ENCODE results near the gene PPP2R2C.
A peak's percentile ranks its signal among the peaks of the same experiment; 100 is the strongest.

Gene PPP2R2C

DNA sequence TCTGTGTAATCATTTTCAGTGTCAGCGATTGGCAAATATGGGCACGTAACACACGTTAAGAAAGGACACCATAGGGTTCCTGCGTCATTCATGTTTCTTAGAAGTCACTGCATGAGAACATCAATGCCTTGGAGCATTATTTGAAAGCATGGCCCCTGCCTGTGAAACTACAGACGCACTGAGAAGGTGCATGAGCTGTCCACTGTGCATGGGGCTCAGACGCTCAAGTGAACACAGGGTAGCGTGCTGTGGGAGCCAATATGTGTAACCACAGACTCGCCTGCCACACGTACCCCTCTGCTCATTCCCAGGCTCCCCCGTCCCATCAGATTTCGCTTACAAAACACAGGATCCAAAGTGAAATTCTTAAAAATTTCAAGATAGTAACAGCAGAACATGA lies 6.5 kb downstream of the PPP2R2C start:
- POLR2A ChIA-PET = no interaction called here
- no peak for TF ChIP-seq LEF1 (IDR thresholded peaks at IDR 0.05; ENCODE audit: borderline replicate concordance)
- TF ChIP-seq BHLHE40 (IDR thresholded peaks at IDR 0.05; ENCODE audit: borderline replicate concordance) = no peak
- no peak for TF ChIP-seq FOXK2 (IDR thresholded peaks at IDR 0.05)
- no peak for TF ChIP-seq ARNT (IDR thresholded peaks at IDR 0.05)
- no peak for TF ChIP-seq TARDBP (IDR thresholded peaks at IDR 0.05)
- TF ChIP-seq, protein P1, sequence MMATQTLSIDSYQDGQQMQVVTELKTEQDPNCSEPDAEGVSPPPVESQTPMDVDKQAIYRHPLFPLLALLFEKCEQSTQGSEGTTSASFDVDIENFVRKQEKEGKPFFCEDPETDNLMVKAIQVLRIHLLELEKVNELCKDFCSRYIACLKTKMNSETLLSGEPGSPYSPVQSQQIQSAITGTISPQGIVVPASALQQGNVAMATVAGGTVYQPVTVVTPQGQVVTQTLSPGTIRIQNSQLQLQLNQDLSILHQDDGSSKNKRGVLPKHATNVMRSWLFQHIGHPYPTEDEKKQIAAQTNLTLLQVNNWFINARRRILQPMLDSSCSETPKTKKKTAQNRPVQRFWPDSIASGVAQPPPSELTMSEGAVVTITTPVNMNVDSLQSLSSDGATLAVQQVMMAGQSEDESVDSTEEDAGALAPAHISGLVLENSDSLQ (IDR thresholded peaks at IDR 0.05) = no peak
- TF ChIP-seq HDGF (IDR thresholded peaks at IDR 0.05; ENCODE audit: borderline replicate concordance) = no peak
- TF ChIP-seq ELF4 (IDR thresholded peaks at IDR 0.05) = no peak
- no peak for TF ChIP-seq FOXA1 (IDR thresholded peaks at IDR 0.05)
- no peak for TF ChIP-seq L3MBTL2 (conservative IDR thresholded peaks at IDR 0.05)
- CTCF ChIA-PET = no interaction called here
- no peak for DNase-seq (ENCODE audit: extremely low spot score)

DNA sequence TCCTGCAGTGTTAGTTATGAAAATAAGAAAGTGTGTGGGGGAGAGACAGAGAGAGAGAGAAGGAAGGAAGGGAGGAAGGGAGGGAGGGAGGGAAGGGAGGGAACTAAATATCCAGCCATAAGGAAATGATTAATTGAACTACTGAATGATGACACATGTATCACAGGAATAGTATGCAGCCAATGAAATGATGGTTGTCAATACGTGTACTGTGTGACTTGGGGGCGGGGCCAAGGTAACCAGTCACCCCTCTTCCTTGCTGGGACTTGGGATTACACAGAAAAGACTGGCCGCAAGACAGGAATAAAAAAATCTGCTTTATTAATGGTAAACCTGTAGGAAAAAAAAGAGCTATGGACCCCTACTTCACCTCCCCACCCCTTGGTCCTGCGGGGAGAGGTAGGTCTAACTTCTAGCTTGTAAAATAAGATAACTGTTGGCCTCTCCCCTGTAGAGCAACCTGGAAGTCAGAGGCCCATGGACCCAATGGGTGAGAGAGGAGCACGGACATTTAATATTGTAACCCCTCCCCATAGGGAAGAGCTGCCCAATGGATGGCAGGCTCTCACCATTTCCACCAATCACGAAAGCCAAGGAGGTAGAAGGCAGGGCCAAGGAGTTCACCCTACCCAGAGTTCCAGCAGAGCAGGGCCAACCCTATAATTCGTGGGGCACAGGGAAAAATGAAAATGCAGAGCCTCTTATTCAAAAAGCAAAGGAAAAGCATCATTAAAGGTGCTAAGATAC lies 7.4 kb downstream of the PPP2R2C start:
- ChIA-PET CTCF (no interaction called here), POLR2A (no interaction called here)
- DNase-seq (ENCODE audit: extremely low spot score) = peak; percentile 50
- TF ChIP-seq BHLHE40 (IDR thresholded peaks at IDR 0.05; ENCODE audit: borderline replicate concordance) = no peak
- no peak for TF ChIP-seq FOXA1 (IDR thresholded peaks at IDR 0.05)
- no peak for TF ChIP-seq HDGF (IDR thresholded peaks at IDR 0.05; ENCODE audit: borderline replicate concordance)
- TF ChIP-seq LEF1 (IDR thresholded peaks at IDR 0.05; ENCODE audit: borderline replicate concordance) = no peak
- TF ChIP-seq NFRKB (IDR thresholded peaks at IDR 0.05) = no peak

DNA sequence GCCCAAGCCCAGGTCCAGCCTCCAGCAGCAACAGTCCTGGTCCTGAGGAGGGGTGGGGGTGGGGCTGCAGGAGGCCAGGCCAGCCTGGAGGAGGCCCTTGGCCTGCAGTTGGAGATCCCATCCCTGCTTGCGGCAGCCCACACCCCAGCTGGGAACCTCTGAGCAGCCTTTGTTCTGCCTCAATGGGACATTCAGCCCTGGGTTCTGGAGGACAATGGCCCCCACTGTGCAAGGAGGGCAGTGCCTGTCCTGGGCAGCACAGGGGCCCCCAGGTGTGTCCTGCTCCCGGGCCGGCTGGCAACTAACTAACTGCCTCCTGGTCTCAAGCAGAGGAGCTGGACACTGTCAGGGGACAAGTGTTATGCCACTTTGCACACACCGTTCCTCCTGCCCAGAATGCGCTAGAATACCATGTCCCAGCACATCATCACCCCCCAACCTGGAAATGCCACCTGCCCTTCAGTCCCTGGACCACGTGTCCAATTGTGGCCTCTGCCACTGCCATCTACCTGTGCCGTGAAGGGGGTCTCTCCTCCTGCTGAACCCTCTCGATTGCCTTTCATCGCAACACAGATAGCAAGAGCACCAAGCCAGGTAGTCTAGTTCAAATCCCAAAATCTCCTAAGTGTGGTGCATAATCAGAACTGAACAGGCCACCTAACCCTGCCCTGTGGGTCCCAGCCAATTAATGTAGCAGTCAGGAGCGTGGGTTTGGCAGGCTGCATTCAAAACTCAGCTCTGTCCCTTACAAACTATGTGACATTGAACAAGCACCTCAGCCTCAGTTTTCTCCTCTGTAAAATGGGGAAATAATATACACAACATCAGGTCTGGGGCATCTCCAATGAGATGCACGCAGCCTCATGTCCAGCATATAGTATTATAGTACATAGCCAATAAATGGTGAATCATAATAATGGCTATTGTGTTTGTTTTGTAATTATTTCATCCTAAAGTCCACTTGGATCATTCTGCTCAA lies 8.8 kb downstream of the PPP2R2C start:
- TF ChIP-seq ZNF384 (IDR thresholded peaks at IDR 0.05) (no peak), ARNT (IDR thresholded peaks at IDR 0.05) (no peak), BHLHE40 (IDR thresholded peaks at IDR 0.05; ENCODE audit: borderline replicate concordance) (no peak), FOXA1 (IDR thresholded peaks at IDR 0.05) (no peak), CTBP1 (IDR thresholded peaks at IDR 0.05; ENCODE audit: borderline replicate concordance) (no peak), TARDBP (IDR thresholded peaks at IDR 0.05) (no peak), LEF1 (IDR thresholded peaks at IDR 0.05; ENCODE audit: borderline replicate concordance) (no peak), SP1 (IDR thresholded peaks at IDR 0.05) (no peak), FOXM1 (IDR thresholded peaks at IDR 0.05; ENCODE audit: borderline replicate concordance) (no peak)
- no peak for DNase-seq (ENCODE audit: extremely low spot score)
- ChIA-PET CTCF (no interaction called here), POLR2A (interaction anchor here (1.1 kb wide), 1 partner anchor 177 kb away, joined by 4 read pairs; the partner anchor contains the start of gene MRFAP1)

DNA sequence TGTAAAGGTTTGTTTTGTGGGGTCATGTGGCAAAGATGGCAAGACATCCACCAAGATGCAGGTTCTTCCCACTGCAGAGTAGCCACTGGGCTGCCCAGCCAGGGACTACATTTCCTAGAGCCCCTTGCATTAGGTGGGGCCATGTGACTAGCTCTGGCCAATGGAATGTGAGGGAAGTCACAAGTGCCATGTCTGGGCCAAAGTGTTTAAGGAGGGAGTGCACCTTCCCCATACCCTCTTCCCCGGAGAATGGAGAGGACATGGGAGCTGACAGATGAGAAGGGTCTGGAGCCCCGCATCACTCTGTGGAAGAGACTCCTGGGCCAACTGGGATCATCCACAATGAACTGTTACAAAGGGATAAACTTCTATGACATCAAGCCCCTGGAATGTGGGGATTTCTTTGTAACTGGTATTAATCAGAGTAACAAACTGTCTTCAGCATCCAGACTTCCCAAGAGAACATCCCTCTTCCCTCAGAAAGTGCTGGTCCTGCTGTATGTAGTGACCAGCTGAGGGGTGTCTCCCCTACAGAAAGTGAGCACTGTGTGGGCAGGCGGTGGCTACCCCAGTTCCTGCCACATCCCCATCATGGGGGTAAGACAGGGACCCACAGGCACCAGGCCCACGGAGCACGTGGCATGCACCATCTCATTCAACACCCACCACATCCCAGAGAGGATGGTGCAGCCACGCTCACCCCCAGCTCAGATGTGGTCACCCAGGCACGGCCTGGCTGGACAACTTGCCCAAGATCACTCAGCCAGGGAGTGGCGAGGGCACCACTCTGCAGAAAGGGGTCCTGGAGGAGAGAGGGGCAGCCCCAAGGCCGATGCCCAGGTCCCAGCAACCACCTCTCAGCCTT lies 10.9 kb downstream of the PPP2R2C start:
- ChIA-PET POLR2A (no interaction called here), CTCF (no interaction called here)
- DNase-seq (ENCODE audit: extremely low spot score) = no peak
- TF ChIP-seq ARNT (IDR thresholded peaks at IDR 0.05) (no peak), SP1 (IDR thresholded peaks at IDR 0.05) (no peak), SUZ12 (IDR thresholded peaks at IDR 0.05) (no peak), NFRKB (IDR thresholded peaks at IDR 0.05) (no peak), BHLHE40 (IDR thresholded peaks at IDR 0.05; ENCODE audit: borderline replicate concordance) (no peak), FOXM1 (IDR thresholded peaks at IDR 0.05; ENCODE audit: borderline replicate concordance) (no peak), L3MBTL2 (conservative IDR thresholded peaks at IDR 0.05) (no peak), FOXA1 (IDR thresholded peaks at IDR 0.05) (no peak), ELF4 (IDR thresholded peaks at IDR 0.05) (no peak), LEF1 (IDR thresholded peaks at IDR 0.05; ENCODE audit: borderline replicate concordance) (no peak), HDGF (IDR thresholded peaks at IDR 0.05; ENCODE audit: borderline replicate concordance) (no peak), CTBP1 (IDR thresholded peaks at IDR 0.05; ENCODE audit: borderline replicate concordance) (no peak)

DNA sequence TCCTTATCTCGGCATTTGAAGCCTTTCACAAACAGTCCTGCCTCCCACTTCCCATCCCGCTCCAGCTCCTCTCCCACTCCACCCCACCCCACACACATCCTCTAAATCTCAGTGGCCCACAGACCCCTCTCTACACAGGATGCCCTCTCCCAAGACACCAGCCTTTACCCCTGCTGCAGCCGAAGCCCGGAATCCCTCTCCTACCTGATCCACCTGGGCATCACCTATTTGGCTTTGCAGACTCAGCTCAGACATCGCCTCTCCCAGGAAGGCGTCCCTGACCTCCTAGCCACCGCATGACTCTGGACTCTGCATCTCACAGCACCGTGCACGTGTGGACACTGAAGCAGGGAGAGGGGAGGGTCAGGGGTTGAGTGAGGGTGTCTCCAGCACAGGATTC lies 11.5 kb downstream of the PPP2R2C start:
- DNase-seq (ENCODE audit: extremely low spot score) = no peak
- POLR2A ChIA-PET = no interaction called here
- TF ChIP-seq HDGF (IDR thresholded peaks at IDR 0.05; ENCODE audit: borderline replicate concordance) (no peak), L3MBTL2 (conservative IDR thresholded peaks at IDR 0.05) (no peak), LEF1 (IDR thresholded peaks at IDR 0.05; ENCODE audit: borderline replicate concordance) (no peak)
- CTCF ChIA-PET = no interaction called here

DNA sequence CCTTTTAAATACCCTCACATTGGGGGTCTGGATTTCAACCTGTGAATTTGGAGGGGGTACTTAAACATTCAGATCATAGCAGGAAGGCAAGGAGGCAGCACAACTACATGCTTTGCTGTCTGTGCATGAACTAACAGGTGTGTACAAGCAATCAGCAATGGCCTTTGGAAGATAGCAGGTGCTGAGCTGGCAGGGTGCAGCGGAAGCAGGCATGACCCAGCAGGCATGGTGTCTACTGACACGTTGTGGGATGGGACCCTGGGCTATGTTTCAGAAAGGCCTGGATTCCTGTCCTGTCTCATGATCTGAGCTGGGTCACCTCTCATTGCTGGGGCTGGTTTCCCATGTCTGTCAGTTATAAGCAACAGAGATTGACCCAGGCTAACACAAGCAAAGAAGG lies 13.9 kb downstream of the PPP2R2C start:
- POLR2A ChIA-PET = no interaction called here
- CTCF ChIA-PET = no interaction called here
- TF ChIP-seq CTBP1 (IDR thresholded peaks at IDR 0.05; ENCODE audit: borderline replicate concordance) (no peak), FOXK2 (IDR thresholded peaks at IDR 0.05) (no peak), SUZ12 (IDR thresholded peaks at IDR 0.05) (no peak), ELF4 (IDR thresholded peaks at IDR 0.05) (no peak), SP1 (IDR thresholded peaks at IDR 0.05) (no peak), TARDBP (IDR thresholded peaks at IDR 0.05) (no peak), HDGF (IDR thresholded peaks at IDR 0.05; ENCODE audit: borderline replicate concordance) (no peak), ARNT (IDR thresholded peaks at IDR 0.05) (no peak), L3MBTL2 (conservative IDR thresholded peaks at IDR 0.05) (no peak), FOXA1 (IDR thresholded peaks at IDR 0.05) (no peak), BHLHE40 (IDR thresholded peaks at IDR 0.05; ENCODE audit: borderline replicate concordance) (no peak), FOXM1 (IDR thresholded peaks at IDR 0.05; ENCODE audit: borderline replicate concordance) (no peak), LEF1 (IDR thresholded peaks at IDR 0.05; ENCODE audit: borderline replicate concordance) (no peak), NFRKB (IDR thresholded peaks at IDR 0.05) (no peak), ZNF384 (IDR thresholded peaks at IDR 0.05) (no peak)
- TF ChIP-seq, protein P1 (IDR thresholded peaks at IDR 0.05) = no peak
- DNase-seq (ENCODE audit: extremely low spot score) = no peak

Data from HEK293T (cell line).